ENCODE measurements around the gene TP63. TPM values are rescaled to one million over a fixed set of nuclear protein-coding genes. Genes with fewer than 3 reads are reported as not detected.

Gene TP63
- total RNA-seq, 1 donor from 2014 or later = 1.1 TPM

DNA sequence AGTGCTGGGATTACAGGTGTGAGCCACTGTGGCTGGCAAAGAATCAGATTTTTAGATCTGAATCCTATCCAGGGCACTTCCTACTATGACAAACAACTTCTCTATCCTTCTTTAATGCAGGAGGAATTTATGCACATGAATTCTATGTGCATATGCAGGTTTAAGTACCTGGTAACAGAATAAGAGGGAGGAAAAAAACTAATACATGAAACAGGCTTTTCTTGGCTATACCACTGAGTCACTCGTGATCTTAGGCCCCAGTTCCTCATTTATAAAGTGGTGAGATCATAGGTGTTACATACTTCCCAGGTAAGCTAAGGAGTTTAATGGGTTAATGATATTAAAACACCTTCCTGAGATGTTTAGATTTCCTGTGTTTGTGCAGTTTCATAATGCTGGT is 108.2 kb downstream of the TP63 start:
- Histone ChIP-seq H3K36me3 (ENCODE audit: insufficient read depth, low read length) (no peaks in the 10 kb centered on the region), H2AFZ (ENCODE audit: low read depth, low read length) (no peak overlapping the region), H3K27me3 (ENCODE audit: insufficient read depth, low read length) (no peaks in the 10 kb centered on the region), H3K79me2 (ENCODE audit: insufficient read depth, low read length) (no peaks in the 10 kb centered on the region), H3K4me1 (ENCODE audit: insufficient read depth, low read length) (no peaks in the 10 kb centered on the region), H3K4me2 (ENCODE audit: low read length) (no peak overlapping the region), H3K9me3 (ENCODE audit: insufficient read depth, low read depth, low read length) (no peaks in the 10 kb centered on the region), H3K4me3 (ENCODE audit: insufficient read depth, low read depth, low read length) (no peak overlapping the region), H3K9ac (ENCODE audit: low read length) (no peak overlapping the region), H3K27ac (ENCODE audit: low read depth, low read length) (no peak overlapping the region), H4K20me1 (ENCODE audit: insufficient read depth, low read length) (no peaks in the 10 kb centered on the region)
- Mint-ChIP-seq H3K27me3 (ENCODE audit: low read depth, unreplicated experiment) (no peaks in the 10 kb centered on the region), H3K36me3 (ENCODE audit: low read depth, unreplicated experiment) (no peaks in the 10 kb centered on the region), H3K4me3 (ENCODE audit: unreplicated experiment) (no peak overlapping the region), H3K27ac (ENCODE audit: unreplicated experiment) (no peak overlapping the region), H3K9me3 (ENCODE audit: unreplicated experiment) (peaks cover 4% of the 10 kb centered on the region), H3K4me1 (ENCODE audit: low read depth, unreplicated experiment) (no peaks in the 10 kb centered on the region)
- no peak for FAIRE-seq
- TF ChIP-seq, protein P1, sequence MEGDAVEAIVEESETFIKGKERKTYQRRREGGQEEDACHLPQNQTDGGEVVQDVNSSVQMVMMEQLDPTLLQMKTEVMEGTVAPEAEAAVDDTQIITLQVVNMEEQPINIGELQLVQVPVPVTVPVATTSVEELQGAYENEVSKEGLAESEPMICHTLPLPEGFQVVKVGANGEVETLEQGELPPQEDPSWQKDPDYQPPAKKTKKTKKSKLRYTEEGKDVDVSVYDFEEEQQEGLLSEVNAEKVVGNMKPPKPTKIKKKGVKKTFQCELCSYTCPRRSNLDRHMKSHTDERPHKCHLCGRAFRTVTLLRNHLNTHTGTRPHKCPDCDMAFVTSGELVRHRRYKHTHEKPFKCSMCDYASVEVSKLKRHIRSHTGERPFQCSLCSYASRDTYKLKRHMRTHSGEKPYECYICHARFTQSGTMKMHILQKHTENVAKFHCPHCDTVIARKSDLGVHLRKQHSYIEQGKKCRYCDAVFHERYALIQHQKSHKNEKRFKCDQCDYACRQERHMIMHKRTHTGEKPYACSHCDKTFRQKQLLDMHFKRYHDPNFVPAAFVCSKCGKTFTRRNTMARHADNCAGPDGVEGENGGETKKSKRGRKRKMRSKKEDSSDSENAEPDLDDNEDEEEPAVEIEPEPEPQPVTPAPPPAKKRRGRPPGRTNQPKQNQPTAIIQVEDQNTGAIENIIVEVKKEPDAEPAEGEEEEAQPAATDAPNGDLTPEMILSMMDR (IDR thresholded peaks at IDR 0.05; ENCODE audit: insufficient read depth, low read depth, low read length) = no peak
- no peak for TF ChIP-seq EZH2 (IDR thresholded peaks at IDR 0.05; ENCODE audit: insufficient read depth, low read length)
- no peak for DNase-seq (ENCODE audit: low read depth)

DNA sequence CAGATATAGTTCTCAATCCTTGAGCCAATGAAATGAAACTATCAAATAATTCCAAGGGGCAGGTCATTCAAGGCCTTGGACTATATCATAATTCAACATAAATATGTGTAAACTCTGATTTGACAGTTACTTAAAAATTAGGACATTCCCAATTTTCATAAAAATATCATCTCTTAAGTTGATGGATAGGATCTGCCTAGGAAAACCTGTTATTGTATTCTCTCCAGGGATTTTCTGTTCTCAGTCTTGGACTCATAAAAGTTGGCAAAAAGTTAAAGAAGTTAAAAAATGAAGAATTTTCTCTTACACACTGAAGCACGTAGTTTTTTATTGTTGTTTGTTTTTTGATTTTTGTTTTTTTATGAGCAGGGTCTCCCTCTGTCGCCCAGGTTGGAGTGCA is 109.0 kb downstream of the TP63 start:
- FAIRE-seq (no peak), DNase-seq (ENCODE audit: low read depth) (no peak)
- no peak overlapping the region for H2AFZ ChIP-seq (ENCODE audit: low read depth, low read length)
- TF ChIP-seq, protein P1 (IDR thresholded peaks at IDR 0.05; ENCODE audit: insufficient read depth, low read depth, low read length) = no peak
- TF ChIP-seq EZH2 (IDR thresholded peaks at IDR 0.05; ENCODE audit: insufficient read depth, low read length) = no peak
- peaks cover 10% of the 10 kb centered on the region for H3K9me3 Mint-ChIP-seq (ENCODE audit: unreplicated experiment)
- H3K4me3 ChIP-seq (ENCODE audit: insufficient read depth, low read depth, low read length) = no peak overlapping the region
- no peak overlapping the region for H3K27ac ChIP-seq (ENCODE audit: low read depth, low read length)
- H3K27me3 ChIP-seq (ENCODE audit: insufficient read depth, low read length) = no peaks in the 10 kb centered on the region
- no peaks in the 10 kb centered on the region for H3K36me3 ChIP-seq (ENCODE audit: insufficient read depth, low read length)
- no peaks in the 10 kb centered on the region for H3K4me1 ChIP-seq (ENCODE audit: insufficient read depth, low read length)
- no peaks in the 10 kb centered on the region for H3K4me1 Mint-ChIP-seq (ENCODE audit: low read depth, unreplicated experiment)
- peaks cover 2% of the 10 kb centered on the region for H3K36me3 Mint-ChIP-seq (ENCODE audit: low read depth, unreplicated experiment)
- H3K79me2 ChIP-seq (ENCODE audit: insufficient read depth, low read length) = no peaks in the 10 kb centered on the region
- H3K9me3 ChIP-seq (ENCODE audit: insufficient read depth, low read depth, low read length) = peaks cover 5% of the 10 kb centered on the region
- no peak overlapping the region for H3K4me2 ChIP-seq (ENCODE audit: low read length)
- H3K4me3 Mint-ChIP-seq (ENCODE audit: unreplicated experiment) = no peak overlapping the region
- no peaks in the 10 kb centered on the region for H3K27me3 Mint-ChIP-seq (ENCODE audit: low read depth, unreplicated experiment)
- no peaks in the 10 kb centered on the region for H4K20me1 ChIP-seq (ENCODE audit: insufficient read depth, low read length)
- no peak overlapping the region for H3K27ac Mint-ChIP-seq (ENCODE audit: unreplicated experiment)
- no peak overlapping the region for H3K9ac ChIP-seq (ENCODE audit: low read length)

DNA sequence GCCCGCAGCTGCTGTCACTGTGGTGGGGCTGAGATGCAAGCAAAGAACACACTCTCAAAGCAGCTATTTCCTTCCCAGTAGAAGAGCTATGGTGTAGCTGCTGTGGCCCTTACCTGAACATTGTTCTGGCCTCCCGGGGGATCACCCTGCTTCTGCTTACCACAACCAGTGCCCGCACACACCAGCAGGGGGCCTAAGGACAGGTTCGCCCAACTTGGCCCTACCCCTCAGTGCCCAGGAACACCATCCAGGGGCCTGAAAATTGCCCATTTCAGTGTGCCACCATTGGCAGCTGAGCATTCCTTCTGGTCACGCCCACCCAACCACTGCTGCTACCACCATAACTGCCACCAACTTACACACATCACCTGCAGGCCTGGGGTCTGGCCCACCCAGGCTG is 113.0 kb downstream of the TP63 start:
- Histone ChIP-seq H3K4me2 (ENCODE audit: low read length) (no peak overlapping the region), H4K20me1 (ENCODE audit: insufficient read depth, low read length) (no peaks in the 10 kb centered on the region), H3K4me3 (ENCODE audit: insufficient read depth, low read depth, low read length) (no peak overlapping the region), H3K27ac (ENCODE audit: low read depth, low read length) (no peak overlapping the region), H3K9me3 (ENCODE audit: insufficient read depth, low read depth, low read length) (peaks cover 5% of the 10 kb centered on the region), H3K27me3 (ENCODE audit: insufficient read depth, low read length) (no peaks in the 10 kb centered on the region), H3K36me3 (ENCODE audit: insufficient read depth, low read length) (no peaks in the 10 kb centered on the region), H2AFZ (ENCODE audit: low read depth, low read length) (no peak overlapping the region), H3K9ac (ENCODE audit: low read length) (no peak overlapping the region), H3K79me2 (ENCODE audit: insufficient read depth, low read length) (no peaks in the 10 kb centered on the region), H3K4me1 (ENCODE audit: insufficient read depth, low read length) (no peaks in the 10 kb centered on the region)
- Mint-ChIP-seq H3K4me1 (ENCODE audit: low read depth, unreplicated experiment) (peaks cover 2% of the 10 kb centered on the region), H3K9me3 (ENCODE audit: unreplicated experiment) (peaks cover 11% of the 10 kb centered on the region), H3K4me3 (ENCODE audit: unreplicated experiment) (no peak overlapping the region), H3K27me3 (ENCODE audit: low read depth, unreplicated experiment) (no peaks in the 10 kb centered on the region), H3K36me3 (ENCODE audit: low read depth, unreplicated experiment) (peaks cover 2% of the 10 kb centered on the region), H3K27ac (ENCODE audit: unreplicated experiment) (no peak overlapping the region)
- FAIRE-seq (no peak), DNase-seq (ENCODE audit: low read depth) (no peak)
- TF ChIP-seq EZH2 (IDR thresholded peaks at IDR 0.05; ENCODE audit: insufficient read depth, low read length) = no peak
- TF ChIP-seq, protein P1 (IDR thresholded peaks at IDR 0.05; ENCODE audit: insufficient read depth, low read depth, low read length) = no peak

Measured in astrocyte (in vitro differentiated cells and primary cell).